NCI-H128 (cell line): Measurements from ENCODE around the gene ABI3.
"Not testable (repeated sequence)": the region's sequence is repeated elsewhere in the genome, so short reads cannot be mapped to it uniquely, and the experiment has no call there.

Source experiments
- DNase-seq: peaks from one replicate; lab custom pipeline; 2025; ENCODE audit not compliant: unreplicated experiment; lab: John Stamatoyannopoulos, UW

ABI3 gene

GRCh38 chr17:49210158-49211029 is at the start of gene ABI3, which contains the start of gene GNGT2:
TSS of gene ABI3 (plus strand) at chr17:49210707. CDS start at chr17:49210725, 18 bp downstream.
TSS of gene GNGT2 (minus strand) at chr17:49210574. CDS start at chr17:49207422, 3,152 bp downstream.
- DNase-seq: no peak

- DNase-seq: no peak
Observed at GRCh38 chr17:49162866-49163265, 47.6 kb upstream of the ABI3 start.

GRCh38 chr17:49165143-49165542 is 45.4 kb upstream of the ABI3 start:
- DNase-seq: no peak

- DNase-seq: no peak
Observed at GRCh38 chr17:49168706-49169105, 41.8 kb upstream of the ABI3 start.

GRCh38 chr17:49170216-49170615 is 40.3 kb upstream of the ABI3 start:
- DNase-seq: no peak

- DNase-seq: not testable (repeated sequence)
Observed at GRCh38 chr17:49170711-49171110, 39.8 kb upstream of the ABI3 start.

- not testable (repeated sequence) for DNase-seq
Observed at GRCh38 chr17:49175978-49176377, 34.5 kb upstream of the ABI3 start.

GRCh38 chr17:49180303-49180702 is 30.2 kb upstream of the ABI3 start:
- DNase-seq: no peak

- DNase-seq: no peak
Observed at GRCh38 chr17:49180998-49181635, 29.4 kb upstream of the ABI3 start.

GRCh38 chr17:49183341-49183740 is 27.2 kb upstream of the ABI3 start:
- DNase-seq: no peak

- no peak for DNase-seq
Observed at GRCh38 chr17:49183801-49184200, 26.7 kb upstream of the ABI3 start.

GRCh38 chr17:49184522-49184921 is 26.0 kb upstream of the ABI3 start:
- not testable (repeated sequence) for DNase-seq

GRCh38 chr17:49185381-49185780 is 25.1 kb upstream of the ABI3 start:
- not testable (repeated sequence) for DNase-seq

- no peak for DNase-seq
Observed at GRCh38 chr17:49187301-49187700, 23.2 kb upstream of the ABI3 start.

- DNase-seq: no peak
Observed at GRCh38 chr17:49190932-49191331, 19.6 kb upstream of the ABI3 start.

GRCh38 chr17:49191409-49191916 is 19.0 kb upstream of the ABI3 start:
- no peak for DNase-seq

GRCh38 chr17:49191917-49192741 is 18.4 kb upstream of the ABI3 start:
- DNase-seq: peak; percentile 21

GRCh38 chr17:49193513-49194296 is 16.8 kb upstream of the ABI3 start:
- DNase-seq: no peak

GRCh38 chr17:49194297-49194607 is 16.3 kb upstream of the ABI3 start:
- no peak for DNase-seq

- no peak for DNase-seq
Observed at GRCh38 chr17:49195751-49196150, 14.8 kb upstream of the ABI3 start.

- no peak for DNase-seq
Observed at GRCh38 chr17:49196520-49196919, 14.0 kb upstream of the ABI3 start.
